ENCODE measurements around the gene SELENOH. TPM values are rescaled to one million over a fixed set of nuclear protein-coding genes. Genes with fewer than 3 reads are reported as not detected.

SELENOH gene
- total and polyA plus RNA-seq, 3 experiments from 2014 or later, result 201 to 276 (median 272) TPM

DNA sequence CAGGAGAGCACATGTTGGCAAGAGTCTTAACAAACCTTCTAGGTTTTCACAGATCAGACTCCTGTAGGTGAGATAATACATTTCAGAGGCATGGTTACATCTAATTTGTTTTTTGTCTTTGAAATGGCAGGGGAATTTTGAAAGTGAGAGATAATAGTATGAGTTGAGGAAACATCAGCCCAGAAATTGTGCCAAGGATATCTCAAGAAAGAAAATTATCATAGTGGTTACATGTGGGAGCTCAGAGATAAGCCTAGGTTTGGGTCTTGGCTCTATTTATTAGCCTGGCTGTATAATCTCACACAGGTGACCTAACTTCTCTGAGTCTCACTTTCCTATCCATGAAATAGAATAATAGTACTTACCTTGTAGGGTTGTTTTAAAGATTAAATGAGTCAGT is 9.9 kb downstream of the SELENOH start:
- ChIA-PET POLR2A (interaction anchor here (1.4 kb wide), 1 partner anchor 21 kb away, joined by 3 read pairs; no protein-coding TSS in a partner anchor), CTCF (interaction anchor here (1.8 to 2.0 kb wide), 3 partner anchors 9 to 50 kb away, joined by 6 to 9 read pairs (median 8); partner anchors contain the start of genes CTNND1 and SELENOH)
- H3K4me1 ChIP-seq (ENCODE audit: insufficient read depth, low read length), result no peaks in the 10 kb centered on the region
- Mint-ChIP-seq H3K36me3 (peaks cover 0 to 21% (median 9%) of the 10 kb centered on the region in 3 donors), H3K27ac (peak overlapping the region in 3 of 8 donors; percentile 24 to 78 (median 64)), H3K27me3 (no peaks in the 10 kb centered on the region), H3K4me3 (no peak overlapping the region), H3K4me1 (peaks cover 0 to 13% (median 3%) of the 10 kb centered on the region in 3 donors), H3K9me3 (no peaks in the 10 kb centered on the region)
- no peak overlapping the region for H3K27ac ChIP-seq (ENCODE audit: low read depth, low read length)
- no peak overlapping the region for H3K4me3 ChIP-seq (ENCODE audit: low read length)
- H3K27me3 ChIP-seq (ENCODE audit: insufficient read depth, low read length, poor library complexity, severe bottlenecking), result no peaks in the 10 kb centered on the region
- H3K36me3 ChIP-seq (ENCODE audit: insufficient read depth, low read length), result no peaks in the 10 kb centered on the region
- DNase-seq, result no peak
- H3K9me3 ChIP-seq (ENCODE audit: low read length), result no peaks in the 10 kb centered on the region

DNA sequence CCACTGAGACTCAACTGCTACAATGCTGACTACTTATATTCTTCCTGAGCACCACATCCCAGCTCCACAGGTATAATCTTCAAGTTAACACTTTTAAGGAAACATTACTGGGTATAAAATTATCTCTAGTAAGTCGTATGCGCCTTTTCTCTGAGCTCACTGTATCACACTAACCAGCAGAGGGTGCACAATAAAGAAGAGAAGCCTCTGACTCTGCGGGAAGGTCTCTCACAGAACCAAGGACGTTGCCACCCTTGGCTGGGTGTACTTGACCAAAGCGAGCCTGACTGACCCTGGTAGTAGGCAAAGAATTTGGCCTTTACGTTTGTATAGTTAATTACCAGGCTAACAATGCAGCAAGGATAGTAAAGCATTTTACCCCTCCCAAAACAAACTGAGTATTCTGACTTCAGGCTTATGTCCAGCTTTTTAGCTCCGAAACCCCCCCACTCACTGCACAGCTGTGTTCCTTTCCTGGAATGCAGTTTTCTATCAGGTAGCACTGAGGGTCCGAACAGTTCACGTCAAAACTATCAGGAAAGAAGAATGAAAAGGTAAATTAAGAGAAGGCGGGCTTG is 10.5 kb downstream of the SELENOH start, which contains the start of gene BTBD18:
Gene BTBD18, minus strand, starts transcription at position 144 of the 578 bp plus-strand sequence. CDS start 631 bp downstream, outside the sequence.
- Histone ChIP-seq H3K4me3 (ENCODE audit: low read length) (no peak within 1 kb of the TSS), H3K9me3 (ENCODE audit: low read length) (no peaks in the 10 kb centered on the region), H3K4me1 (ENCODE audit: insufficient read depth, low read length) (no peaks in the 10 kb centered on the region), H3K36me3 (ENCODE audit: insufficient read depth, low read length) (no peaks in the 10 kb centered on the region), H3K27me3 (ENCODE audit: insufficient read depth, low read length, poor library complexity, severe bottlenecking) (no peaks in the 10 kb centered on the region), H3K27ac (ENCODE audit: low read depth, low read length) (no peak within 1 kb of the TSS)
- ChIA-PET CTCF (interaction anchor here (0.9 to 2.0 kb wide), 4 partner anchors 9 to 49 kb away, joined by 4 to 9 read pairs (median 7); partner anchors contain the start of genes CTNND1 and SELENOH), POLR2A (interaction anchor here (1.4 kb wide), 1 partner anchor 20 kb away, joined by 3 read pairs; no protein-coding TSS in a partner anchor)
- Mint-ChIP-seq H3K36me3 (peaks cover 0 to 17% (median 9%) of the 10 kb centered on the region in 3 donors), H3K27me3 (no peaks in the 10 kb centered on the region), H3K4me1 (peaks cover 0 to 13% (median 3%) of the 10 kb centered on the region in 3 donors), H3K27ac (peak within 1 kb of the TSS in 4 of 8 donors; percentile 24 to 86 (median 71)), H3K9me3 (no peaks in the 10 kb centered on the region), H3K4me3 (no peak within 1 kb of the TSS)
- no peak for DNase-seq

GRCh38 chr11:57752954-57753353 is 11.7 kb downstream of the SELENOH start:
- Histone ChIP-seq H3K9me3 (ENCODE audit: low read length) (no peaks in the 10 kb centered on the region), H3K27ac (ENCODE audit: low read depth, low read length) (no peak overlapping the region), H3K27me3 (ENCODE audit: insufficient read depth, low read length, poor library complexity, severe bottlenecking) (no peaks in the 10 kb centered on the region), H3K4me3 (ENCODE audit: low read length) (no peak overlapping the region), H3K4me1 (ENCODE audit: insufficient read depth, low read length) (no peaks in the 10 kb centered on the region), H3K36me3 (ENCODE audit: insufficient read depth, low read length) (no peaks in the 10 kb centered on the region)
- Mint-ChIP-seq H3K4me3 (no peak overlapping the region), H3K36me3 (peaks cover 0 to 10% (median 6%) of the 10 kb centered on the region in 3 donors), H3K27me3 (no peaks in the 10 kb centered on the region), H3K9me3 (no peaks in the 10 kb centered on the region), H3K27ac (no peak overlapping the region), H3K4me1 (peaks cover 0 to 8% (median 0%) of the 10 kb centered on the region in 3 donors)
- CTCF ChIA-PET, result interaction anchor here (0.9 to 1.8 kb wide), 2 partner anchors 11 to 47 kb away, joined by 4 to 9 read pairs; partner anchors contain the start of gene SELENOH
- no peak for DNase-seq
- POLR2A ChIA-PET, result no interaction called here

DNA sequence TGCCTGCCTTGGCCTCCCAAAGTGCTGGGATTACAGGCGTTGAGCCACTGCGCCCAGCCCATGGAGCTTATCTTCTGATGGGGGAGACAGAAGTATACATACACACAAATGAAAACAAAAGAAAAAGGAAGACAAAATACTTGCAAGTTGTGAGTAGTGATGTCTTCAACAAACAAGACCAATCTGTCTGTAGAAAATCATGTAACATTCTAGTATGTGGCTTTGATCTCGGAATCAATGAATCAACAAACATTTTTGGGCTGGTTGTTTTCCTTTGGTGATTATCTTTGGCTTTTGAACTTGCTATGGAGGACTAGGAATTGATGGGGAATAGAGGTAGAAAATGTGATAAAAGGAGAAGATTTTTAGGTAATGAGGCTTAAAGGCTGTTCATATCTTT is 16.9 kb downstream of the SELENOH start:
- no peaks in the 10 kb centered on the region for H3K27me3 Mint-ChIP-seq
- POLR2A ChIA-PET, result no interaction called here
- H3K9me3 ChIP-seq (ENCODE audit: low read length), result no peaks in the 10 kb centered on the region
- peak overlapping the region in 1 of 8 donors; percentile 0 for H3K27ac Mint-ChIP-seq
- no peak overlapping the region for H3K27ac ChIP-seq (ENCODE audit: low read depth, low read length)
- no peaks in the 10 kb centered on the region for H3K36me3 ChIP-seq (ENCODE audit: insufficient read depth, low read length)
- H3K4me1 ChIP-seq (ENCODE audit: insufficient read depth, low read length), result no peaks in the 10 kb centered on the region
- no peak overlapping the region for H3K4me3 Mint-ChIP-seq
- no peak overlapping the region for H3K4me3 ChIP-seq (ENCODE audit: low read length)
- no peaks in the 10 kb centered on the region for H3K9me3 Mint-ChIP-seq
- no peak for DNase-seq
- H3K36me3 Mint-ChIP-seq, result peaks cover 0 to 7% (median 0%) of the 10 kb centered on the region in 3 donors
- H3K4me1 Mint-ChIP-seq, result no peaks in the 10 kb centered on the region
- CTCF ChIA-PET, result interaction anchor here (1.6 kb wide), 1 partner anchor 42 kb away, joined by 7 read pairs; no protein-coding TSS in a partner anchor
- no peaks in the 10 kb centered on the region for H3K27me3 ChIP-seq (ENCODE audit: insufficient read depth, low read length, poor library complexity, severe bottlenecking)

GRCh38 chr11:57761301-57762234 is 20.3 kb downstream of the SELENOH start, which contains the start of gene CTNND1:
Gene CTNND1, plus strand, starts transcription at chr11:57761802. Its CDS starts 29,677 bp downstream, at chr11:57791479.
- Histone ChIP-seq H3K4me1 (ENCODE audit: insufficient read depth, low read length) (no peaks in the 10 kb centered on the region), H3K4me3 (ENCODE audit: low read length) (no peak within 1 kb of the TSS), H3K36me3 (ENCODE audit: insufficient read depth, low read length) (no peaks in the 10 kb centered on the region), H3K27me3 (ENCODE audit: insufficient read depth, low read length, poor library complexity, severe bottlenecking) (no peaks in the 10 kb centered on the region), H3K27ac (ENCODE audit: low read depth, low read length) (peak within 1 kb of the TSS; percentile 83), H3K9me3 (ENCODE audit: low read length) (no peaks in the 10 kb centered on the region)
- H3K4me3 Mint-ChIP-seq, result no peak within 1 kb of the TSS
- H3K4me1 Mint-ChIP-seq, result no peaks in the 10 kb centered on the region
- CTCF ChIA-PET, result interaction anchor here (0.6 to 1.8 kb wide), 2 partner anchors 10 to 259 kb away, joined by 3 to 6 read pairs; partner anchors contain the start of gene BTBD18
- peaks cover 0 to 7% (median 3%) of the 10 kb centered on the region in 3 donors for H3K36me3 Mint-ChIP-seq
- DNase-seq, result no peak
- POLR2A ChIA-PET, result interaction anchor here (0.6 kb wide), 1 partner anchor 973 kb away, joined by 6 read pairs; no protein-coding TSS in a partner anchor
- peak within 1 kb of the TSS in 3 of 8 donors; percentile 17 to 92 (median 59) for H3K27ac Mint-ChIP-seq
- no peaks in the 10 kb centered on the region for H3K9me3 Mint-ChIP-seq
- no peaks in the 10 kb centered on the region for H3K27me3 Mint-ChIP-seq

GRCh38 chr11:57762235-57762861 is 21.1 kb downstream of the SELENOH start:
- no peaks in the 10 kb centered on the region for H3K4me1 Mint-ChIP-seq
- H3K9me3 Mint-ChIP-seq, result no peaks in the 10 kb centered on the region
- CTCF ChIA-PET, result no interaction called here
- no peaks in the 10 kb centered on the region for H3K27me3 Mint-ChIP-seq
- H3K36me3 ChIP-seq (ENCODE audit: insufficient read depth, low read length), result no peaks in the 10 kb centered on the region
- DNase-seq, result no peak
- H3K4me3 Mint-ChIP-seq, result no peak overlapping the region
- no peaks in the 10 kb centered on the region for H3K27me3 ChIP-seq (ENCODE audit: insufficient read depth, low read length, poor library complexity, severe bottlenecking)
- peak overlapping the region; percentile 83 for H3K27ac ChIP-seq (ENCODE audit: low read depth, low read length)
- POLR2A ChIA-PET, result no interaction called here
- no peak overlapping the region for H3K4me3 ChIP-seq (ENCODE audit: low read length)
- no peaks in the 10 kb centered on the region for H3K9me3 ChIP-seq (ENCODE audit: low read length)
- peak overlapping the region in 1 of 8 donors; percentile 70 for H3K27ac Mint-ChIP-seq
- H3K4me1 ChIP-seq (ENCODE audit: insufficient read depth, low read length), result no peaks in the 10 kb centered on the region
- peaks cover 0 to 7% (median 4%) of the 10 kb centered on the region in 3 donors for H3K36me3 Mint-ChIP-seq

DNA sequence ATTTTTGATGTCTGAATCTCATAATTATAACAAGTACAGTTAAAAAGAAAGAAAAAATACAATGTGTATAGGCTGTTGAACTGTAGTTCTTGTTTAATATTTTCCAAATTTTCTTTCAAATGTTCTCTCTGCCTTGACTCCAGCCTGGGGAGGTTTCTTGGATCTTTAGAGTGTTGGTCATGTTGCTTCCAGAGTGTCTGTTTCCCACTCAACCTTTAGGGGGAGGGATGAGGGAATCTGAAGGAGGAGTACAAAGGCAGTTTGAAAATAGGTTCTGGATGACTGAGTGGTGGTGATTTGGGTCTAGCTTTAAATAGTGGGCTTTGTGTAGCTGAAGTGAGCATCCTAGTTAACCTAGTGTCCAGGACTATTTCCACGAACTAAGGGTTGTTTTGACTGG is 22.3 kb downstream of the SELENOH start:
- ChIA-PET CTCF (no interaction called here), POLR2A (no interaction called here)
- H3K27me3 Mint-ChIP-seq, result no peaks in the 10 kb centered on the region
- Histone ChIP-seq H3K4me1 (ENCODE audit: insufficient read depth, low read length) (no peaks in the 10 kb centered on the region), H3K4me3 (ENCODE audit: low read length) (no peak overlapping the region), H3K27ac (ENCODE audit: low read depth, low read length) (no peak overlapping the region), H3K27me3 (ENCODE audit: insufficient read depth, low read length, poor library complexity, severe bottlenecking) (no peaks in the 10 kb centered on the region), H3K36me3 (ENCODE audit: insufficient read depth, low read length) (no peaks in the 10 kb centered on the region), H3K9me3 (ENCODE audit: low read length) (no peaks in the 10 kb centered on the region)
- DNase-seq, result no peak
- H3K27ac Mint-ChIP-seq, result peak overlapping the region in 1 of 8 donors; percentile 27
- H3K36me3 Mint-ChIP-seq, result peaks cover 0 to 7% (median 4%) of the 10 kb centered on the region in 3 donors
- H3K4me1 Mint-ChIP-seq, result no peaks in the 10 kb centered on the region
- no peaks in the 10 kb centered on the region for H3K9me3 Mint-ChIP-seq
- no peak overlapping the region for H3K4me3 Mint-ChIP-seq

Data from CD8-positive, alpha-beta memory T cell (primary cell).